GM12865 (cell line): ENCODE results near the gene EPHB1.

Source experiments
- DNase-seq: peaks from one replicate; pipeline ENCODE4 v3.0.0; 2010; ENCODE audit warnings: low read depth
- H3K4me3 ChIP-seq: 2 replicates; pipeline ENCODE4 v1.5.1; 2011; ENCODE audit warnings: mild to moderate bottlenecking, low read depth, low read length, control low read depth
- TF ChIP-seq, protein P1 (sequence below): IDR thresholded peaks from 2 replicates; pipeline ENCODE4 v1.5.1; 2011; ENCODE audit warnings: low read length, control low read depth, low read depth, inconsistent platforms; ENCODE audit not compliant: insufficient read depth; ENCODE audit errors: missing control alignments

EPHB1 gene

DNA sequence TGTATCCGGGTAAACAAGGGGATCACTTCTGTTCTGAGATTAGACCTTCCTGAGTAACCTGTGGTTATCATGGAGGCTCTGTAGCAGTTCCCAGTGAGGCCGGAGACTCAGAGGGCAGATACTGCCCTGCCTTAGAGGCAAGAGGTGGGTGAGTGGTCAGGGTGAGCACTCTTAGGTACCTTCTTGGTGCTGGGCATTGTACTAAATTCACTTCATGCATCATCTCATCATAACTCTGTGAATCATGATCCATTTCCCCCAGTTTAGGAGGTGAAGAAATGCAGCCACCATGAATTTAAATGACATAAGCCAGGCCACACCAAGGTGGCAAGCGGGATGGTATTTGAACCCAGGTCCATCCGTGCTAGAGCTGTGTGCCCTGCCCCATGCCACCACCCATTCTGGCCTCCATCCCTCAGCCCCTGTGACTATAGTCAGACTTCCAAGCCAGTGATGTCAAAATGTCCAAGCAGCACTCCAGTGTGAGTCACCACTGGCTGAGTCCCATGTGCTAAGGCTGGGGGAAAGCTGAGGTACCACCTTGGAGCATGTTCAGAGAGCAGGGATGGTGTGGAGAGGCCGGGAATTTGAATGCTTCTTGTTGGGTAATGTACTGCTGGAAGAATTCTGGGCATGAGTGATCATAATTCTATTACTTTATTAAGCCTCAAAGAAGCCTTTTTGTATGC, 88.8 kb downstream of the EPHB1 start:
- no peak overlapping the region for H3K4me3 ChIP-seq
- no peak for DNase-seq
- TF ChIP-seq, protein P1, sequence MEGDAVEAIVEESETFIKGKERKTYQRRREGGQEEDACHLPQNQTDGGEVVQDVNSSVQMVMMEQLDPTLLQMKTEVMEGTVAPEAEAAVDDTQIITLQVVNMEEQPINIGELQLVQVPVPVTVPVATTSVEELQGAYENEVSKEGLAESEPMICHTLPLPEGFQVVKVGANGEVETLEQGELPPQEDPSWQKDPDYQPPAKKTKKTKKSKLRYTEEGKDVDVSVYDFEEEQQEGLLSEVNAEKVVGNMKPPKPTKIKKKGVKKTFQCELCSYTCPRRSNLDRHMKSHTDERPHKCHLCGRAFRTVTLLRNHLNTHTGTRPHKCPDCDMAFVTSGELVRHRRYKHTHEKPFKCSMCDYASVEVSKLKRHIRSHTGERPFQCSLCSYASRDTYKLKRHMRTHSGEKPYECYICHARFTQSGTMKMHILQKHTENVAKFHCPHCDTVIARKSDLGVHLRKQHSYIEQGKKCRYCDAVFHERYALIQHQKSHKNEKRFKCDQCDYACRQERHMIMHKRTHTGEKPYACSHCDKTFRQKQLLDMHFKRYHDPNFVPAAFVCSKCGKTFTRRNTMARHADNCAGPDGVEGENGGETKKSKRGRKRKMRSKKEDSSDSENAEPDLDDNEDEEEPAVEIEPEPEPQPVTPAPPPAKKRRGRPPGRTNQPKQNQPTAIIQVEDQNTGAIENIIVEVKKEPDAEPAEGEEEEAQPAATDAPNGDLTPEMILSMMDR = no peak

DNA sequence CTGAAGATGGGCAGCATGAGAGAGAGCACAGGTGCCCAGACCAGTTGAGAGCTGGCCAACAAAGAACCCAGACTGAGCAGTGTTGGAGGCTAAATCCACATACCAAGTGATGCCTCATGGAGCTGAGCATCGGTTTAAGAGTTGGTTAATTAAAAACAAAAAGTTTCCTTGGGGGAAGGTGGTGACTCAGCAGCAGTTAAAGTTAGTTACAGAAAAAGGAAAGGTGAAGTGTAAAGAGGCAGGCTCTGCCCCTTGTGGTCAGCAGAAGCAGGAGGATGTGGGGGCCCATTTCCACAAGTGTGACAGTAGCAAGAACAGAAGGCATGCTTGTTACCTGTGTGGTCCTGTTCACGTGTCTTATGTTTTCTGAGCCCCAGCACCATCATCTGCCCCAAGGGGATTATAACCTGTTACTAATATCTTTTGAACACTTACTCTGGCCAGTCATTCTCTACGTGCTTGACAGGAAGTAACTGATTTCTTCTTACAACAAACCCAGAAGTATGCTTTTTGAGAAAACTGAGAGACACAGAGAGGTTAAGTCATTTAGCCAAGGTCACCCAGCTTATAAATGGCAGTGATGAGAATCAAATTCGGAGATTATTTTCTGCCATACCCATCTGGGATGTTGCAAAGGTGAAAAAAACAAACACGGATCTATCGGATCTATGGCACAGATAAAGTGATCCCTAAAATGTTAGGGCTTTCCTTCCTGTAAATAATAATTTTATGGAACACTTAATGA, 91.0 kb downstream of the EPHB1 start:
- peak; percentile 73 for DNase-seq

DNA sequence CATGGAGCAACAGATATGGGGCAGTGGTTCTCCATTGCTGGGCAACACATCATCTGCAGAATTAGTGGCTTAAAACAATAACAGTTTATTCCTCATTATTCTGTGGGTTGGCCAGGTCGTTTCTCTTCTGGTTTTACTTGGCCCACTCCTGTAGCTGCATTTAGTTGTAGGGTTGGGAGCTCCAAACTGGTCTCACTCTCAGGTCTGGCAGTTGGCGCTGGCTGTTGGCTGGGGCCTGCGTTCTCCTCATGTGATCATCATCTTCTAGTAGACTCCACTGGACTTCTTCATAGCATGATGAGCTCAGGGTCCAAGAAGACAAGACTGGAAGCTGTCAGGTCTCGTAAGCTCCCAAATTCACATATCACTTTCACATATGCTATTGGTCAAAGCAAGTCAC, 91.9 kb downstream of the EPHB1 start:
- TF ChIP-seq, protein P1 = no peak
- DNase-seq = no peak
- no peak overlapping the region for H3K4me3 ChIP-seq

More for the DNA sequence above, 91.0 kb downstream of the EPHB1 start:
- TF ChIP-seq, protein P1 = peak; percentile 25
- no peak overlapping the region for H3K4me3 ChIP-seq

DNA sequence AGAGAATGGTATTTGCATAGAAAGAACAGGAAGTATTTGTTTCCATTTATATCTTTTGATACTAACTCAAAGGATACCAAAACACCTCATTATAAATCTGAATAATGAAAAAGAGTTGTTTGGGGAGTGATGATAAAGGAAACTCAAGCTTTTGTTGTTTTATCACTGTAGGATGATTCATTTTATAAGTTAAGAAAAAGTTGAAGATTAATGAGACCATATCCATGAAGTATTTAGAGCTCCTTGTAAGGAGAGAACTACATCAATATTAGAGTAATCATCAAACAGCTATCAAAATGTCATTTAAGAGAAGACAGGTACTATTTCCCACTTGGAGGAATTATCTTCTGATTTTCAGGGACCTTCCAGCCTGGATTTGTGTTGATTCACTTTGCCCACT, 92.5 kb downstream of the EPHB1 start:
- TF ChIP-seq, protein P1 = no peak
- H3K4me3 ChIP-seq = no peak overlapping the region
- no peak for DNase-seq

DNA sequence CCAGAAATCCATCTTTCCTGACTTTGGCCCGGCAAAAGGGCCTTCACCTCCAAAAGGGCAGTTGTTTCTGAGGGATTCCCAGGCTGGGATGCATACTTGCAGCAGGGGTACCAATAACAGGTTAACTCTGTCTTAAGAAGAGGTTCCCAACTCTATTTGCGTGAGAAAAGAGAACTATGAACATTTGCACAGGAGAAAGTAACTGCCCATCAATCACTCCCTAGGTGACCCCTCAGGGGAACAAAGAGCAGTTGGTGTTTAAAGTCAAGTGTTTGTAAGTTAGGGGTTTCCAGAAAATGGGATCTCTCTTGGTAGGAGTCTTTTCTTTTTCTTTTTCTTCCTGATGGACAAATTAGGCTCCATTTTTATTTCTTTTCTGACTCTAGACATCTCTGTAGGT, 97.3 kb downstream of the EPHB1 start:
- no peak for DNase-seq
- no peak overlapping the region for H3K4me3 ChIP-seq
- TF ChIP-seq, protein P1 = no peak

DNA sequence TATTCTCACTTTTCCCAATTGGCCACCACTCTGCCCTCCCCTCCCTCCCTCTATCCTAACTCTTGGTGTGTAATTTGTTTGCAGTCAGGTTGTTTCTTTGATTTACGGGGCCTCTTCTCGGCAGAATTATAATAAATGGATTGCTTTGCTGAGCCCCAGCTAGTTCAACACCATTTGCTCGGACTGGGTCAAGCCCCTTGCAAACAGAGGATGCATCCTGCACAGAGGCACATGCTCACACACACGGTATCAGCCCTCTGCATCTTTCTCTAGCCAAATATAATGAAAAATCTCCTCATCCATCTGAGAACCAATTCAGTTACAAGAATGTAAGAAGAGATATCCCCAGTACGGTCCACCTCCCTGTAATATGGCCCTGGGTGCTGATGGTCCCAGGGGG, 97.7 kb downstream of the EPHB1 start:
- DNase-seq = no peak
- no peak overlapping the region for H3K4me3 ChIP-seq
- TF ChIP-seq, protein P1 = no peak
